ENCODE results near the gene ACSL3.

The ACSL3 gene

GRCh38 chr2:222973733-222974132 is 112.9 kb downstream of the ACSL3 start:
- Histone ChIP-seq H3K4me1 (ENCODE audit: low read depth, poor library complexity, severe bottlenecking) (peaks cover 34% of the 10 kb centered on the region), H3K36me3 (ENCODE audit: insufficient read depth) (no peaks in the 10 kb centered on the region), H3K4me2 (no peak overlapping the region), H3K9ac (no peak overlapping the region), H3K27me3 (ENCODE audit: insufficient read depth, low read depth) (no peaks in the 10 kb centered on the region), H4K20me1 (ENCODE audit: insufficient read depth) (no peaks in the 10 kb centered on the region), H2AFZ (ENCODE audit: low read depth) (no peak overlapping the region), H3K4me3 (IDR thresholded peaks at IDR 0.05; ENCODE audit: insufficient read depth, low read depth, low read length) (no peak overlapping the region), H3K27ac (no peak overlapping the region), H3K79me2 (ENCODE audit: insufficient read depth, low read depth) (no peaks in the 10 kb centered on the region)
- no peak for TF ChIP-seq CTCF (conservative IDR thresholded peaks at IDR 0.05; ENCODE audit: low read depth, low read length)

- TF ChIP-seq CTCF (conservative IDR thresholded peaks at IDR 0.05; ENCODE audit: low read depth, low read length) = no peak
- peaks cover 15% of the 10 kb centered on the region for H3K4me1 ChIP-seq (ENCODE audit: low read depth, poor library complexity, severe bottlenecking)
- no peak overlapping the region for H3K4me3 ChIP-seq (IDR thresholded peaks at IDR 0.05; ENCODE audit: insufficient read depth, low read depth, low read length)
- H2AFZ ChIP-seq (ENCODE audit: low read depth) = no peak overlapping the region
- H3K4me2 ChIP-seq = no peak overlapping the region
- no peaks in the 10 kb centered on the region for H3K36me3 ChIP-seq (ENCODE audit: insufficient read depth)
- H3K79me2 ChIP-seq (ENCODE audit: insufficient read depth, low read depth) = no peaks in the 10 kb centered on the region
- H4K20me1 ChIP-seq (ENCODE audit: insufficient read depth) = no peaks in the 10 kb centered on the region
- H3K27ac ChIP-seq = no peak overlapping the region
- H3K9ac ChIP-seq = no peak overlapping the region
- H3K27me3 ChIP-seq (ENCODE audit: insufficient read depth, low read depth) = no peaks in the 10 kb centered on the region
Measured at GRCh38 chr2:222976521-222977061, 115.8 kb downstream of the ACSL3 start.

GRCh38 chr2:222977121-222977520 is 116.3 kb downstream of the ACSL3 start:
- Histone ChIP-seq H3K27ac (no peak overlapping the region), H3K27me3 (ENCODE audit: insufficient read depth, low read depth) (no peaks in the 10 kb centered on the region), H3K9ac (no peak overlapping the region), H3K4me1 (ENCODE audit: low read depth, poor library complexity, severe bottlenecking) (peaks cover 17% of the 10 kb centered on the region), H2AFZ (ENCODE audit: low read depth) (no peak overlapping the region), H3K4me2 (no peak overlapping the region), H3K4me3 (IDR thresholded peaks at IDR 0.05; ENCODE audit: insufficient read depth, low read depth, low read length) (no peak overlapping the region), H4K20me1 (ENCODE audit: insufficient read depth) (no peaks in the 10 kb centered on the region), H3K36me3 (ENCODE audit: insufficient read depth) (no peaks in the 10 kb centered on the region), H3K79me2 (ENCODE audit: insufficient read depth, low read depth) (no peaks in the 10 kb centered on the region)
- TF ChIP-seq CTCF (conservative IDR thresholded peaks at IDR 0.05; ENCODE audit: low read depth, low read length) = no peak

- TF ChIP-seq CTCF (conservative IDR thresholded peaks at IDR 0.05; ENCODE audit: low read depth, low read length) = no peak
- Histone ChIP-seq H3K27me3 (ENCODE audit: insufficient read depth, low read depth) (no peaks in the 10 kb centered on the region), H3K9ac (no peak overlapping the region), H2AFZ (ENCODE audit: low read depth) (no peak overlapping the region), H3K27ac (no peak overlapping the region), H3K4me1 (ENCODE audit: low read depth, poor library complexity, severe bottlenecking) (peaks cover 21% of the 10 kb centered on the region), H3K36me3 (ENCODE audit: insufficient read depth) (no peaks in the 10 kb centered on the region), H3K79me2 (ENCODE audit: insufficient read depth, low read depth) (no peaks in the 10 kb centered on the region), H4K20me1 (ENCODE audit: insufficient read depth) (no peaks in the 10 kb centered on the region), H3K4me3 (IDR thresholded peaks at IDR 0.05; ENCODE audit: insufficient read depth, low read depth, low read length) (no peak overlapping the region), H3K4me2 (no peak overlapping the region)
Measured at GRCh38 chr2:222978850-222979249, 118.0 kb downstream of the ACSL3 start.

Measured in KMS-11 (cell line).